HG03135 (cell line): Measurements from ENCODE around the gene SLC12A4.
"Not testable (repeated sequence)": the region's sequence is repeated elsewhere in the genome, so short reads cannot be mapped to it uniquely, and the experiment has no call there.

Experiments used
- ATAC-seq: cut with Tn5 transposase; IDR thresholded peaks from one replicate; pipeline ENCODE4 v1.9.1; 2021; ENCODE audit warnings: mild to moderate bottlenecking, moderate library complexity; ENCODE audit not compliant: unreplicated experiment

The SLC12A4 gene

GRCh38 chr16:67988675-67989074, 20.2 kb upstream of the SLC12A4 start:
- ATAC-seq: no peak

GRCh38 chr16:67987460-67988160, 19.2 kb upstream of the SLC12A4 start:
- no peak for ATAC-seq

GRCh38 chr16:67986949-67987348, 18.5 kb upstream of the SLC12A4 start:
- no peak for ATAC-seq

GRCh38 chr16:67982011-67982696, 13.7 kb upstream of the SLC12A4 start:
- no peak for ATAC-seq

- no peak for ATAC-seq
Observed at GRCh38 chr16:67979955-67980678, 11.7 kb upstream of the SLC12A4 start, which contains the start of gene DPEP3. Gene DPEP3 (minus strand): TSS chr16:67980499. CDS start chr16:67980380, 119 bp downstream.

- no peak for ATAC-seq
Observed at GRCh38 chr16:67977469-67978227, 9.2 kb upstream of the SLC12A4 start.

- ATAC-seq: no peak
Observed at GRCh38 chr16:67977005-67977404, 8.6 kb upstream of the SLC12A4 start.

- no peak for ATAC-seq
Observed at GRCh38 chr16:67976205-67976604, 7.8 kb upstream of the SLC12A4 start.

GRCh38 chr16:67975321-67976105, 7.1 kb upstream of the SLC12A4 start:
- ATAC-seq: no peak

- not testable (repeated sequence) for ATAC-seq
Observed at GRCh38 chr16:67972285-67972684, 3.8 kb upstream of the SLC12A4 start.

- ATAC-seq: no peak
Observed at GRCh38 chr16:67971111-67971510, 2.7 kb upstream of the SLC12A4 start.

GRCh38 chr16:67969254-67970039, 1.0 kb upstream of the SLC12A4 start:
- ATAC-seq: peak; percentile 26

- peak; percentile 18 for ATAC-seq
Observed at GRCh38 chr16:67967958-67968399, 458 bp downstream of the SLC12A4 start.

GRCh38 chr16:67967183-67967957, 1.1 kb downstream of the SLC12A4 start:
- no peak for ATAC-seq

- ATAC-seq: no peak
Observed at GRCh38 chr16:67966549-67967182, 1.8 kb downstream of the SLC12A4 start.

- no peak for ATAC-seq
Observed at GRCh38 chr16:67965668-67966548, 2.5 kb downstream of the SLC12A4 start.

GRCh38 chr16:67964477-67965131, 3.8 kb downstream of the SLC12A4 start:
- ATAC-seq: no peak
